IPS-18c (cell line): ENCODE data around the gene TMEM170A.
"Not testable (repeated sequence)": the region's sequence is repeated elsewhere in the genome, so short reads cannot be mapped to it uniquely, and the experiment has no call there.

Experiments
- H3K4me3 ChIP-seq: 2 replicates; pipeline ENCODE4 v1.7.0; 2013; ENCODE audit warnings: low read depth, mild to moderate bottlenecking, low read length, moderate library complexity; ENCODE audit not compliant: insufficient read depth
- H3K9me3 ChIP-seq: one replicate; pipeline ENCODE4 v1.6.1; 2013; ENCODE audit warnings: mild to moderate bottlenecking, low read length, moderate library complexity; ENCODE audit not compliant: control insufficient read depth, insufficient read depth

Gene TMEM170A, protein sequence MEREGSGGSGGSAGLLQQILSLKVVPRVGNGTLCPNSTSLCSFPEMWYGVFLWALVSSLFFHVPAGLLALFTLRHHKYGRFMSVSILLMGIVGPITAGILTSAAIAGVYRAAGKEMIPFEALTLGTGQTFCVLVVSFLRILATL

DNA sequence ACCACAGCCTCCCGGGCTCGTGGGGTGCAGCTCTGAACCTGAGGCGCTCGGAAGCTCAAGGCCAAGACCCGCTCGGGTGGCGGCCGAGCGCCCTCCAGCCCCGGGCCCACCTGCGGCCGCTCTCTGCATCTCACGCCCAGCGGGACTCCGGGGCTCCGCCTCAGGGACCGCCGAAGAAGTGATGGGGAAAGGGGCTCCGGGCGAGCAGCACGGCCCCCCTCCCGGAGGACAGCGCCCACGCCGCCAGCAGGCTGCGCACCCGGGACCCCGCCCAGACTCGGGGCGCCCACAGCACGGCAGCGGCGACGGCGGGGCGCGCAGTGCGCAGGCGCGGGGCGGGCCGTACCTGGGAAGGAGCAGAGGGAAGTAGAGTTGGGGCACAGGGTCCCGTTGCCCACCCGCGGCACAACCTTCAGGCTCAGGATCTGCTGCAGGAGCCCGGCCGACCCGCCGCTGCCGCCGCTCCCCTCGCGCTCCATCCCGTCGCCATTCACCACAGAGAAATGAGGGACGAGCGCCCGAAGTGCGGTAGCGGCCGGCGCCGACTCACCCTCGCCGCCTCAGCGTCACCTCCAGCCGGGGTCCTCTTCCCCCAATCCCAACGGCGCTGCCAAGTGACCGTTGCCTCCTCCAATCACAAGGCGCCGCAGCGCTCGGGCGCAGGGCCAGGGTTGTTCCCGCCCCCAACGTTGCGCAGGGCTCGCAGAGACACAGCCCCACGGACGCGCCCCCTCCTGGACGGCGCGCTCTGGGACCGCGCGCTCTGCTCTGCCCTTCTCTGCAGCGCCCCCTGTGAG is at the start of gene TMEM170A:
TMEM170A (minus strand) TSS at position 568 of the 797 bp plus-strand sequence; CDS start at position 479, 89 bp downstream.
- no peaks in the 10 kb centered on the region for H3K9me3 ChIP-seq
- H3K4me3 ChIP-seq = peak within 1 kb of the TSS; percentile 81

DNA sequence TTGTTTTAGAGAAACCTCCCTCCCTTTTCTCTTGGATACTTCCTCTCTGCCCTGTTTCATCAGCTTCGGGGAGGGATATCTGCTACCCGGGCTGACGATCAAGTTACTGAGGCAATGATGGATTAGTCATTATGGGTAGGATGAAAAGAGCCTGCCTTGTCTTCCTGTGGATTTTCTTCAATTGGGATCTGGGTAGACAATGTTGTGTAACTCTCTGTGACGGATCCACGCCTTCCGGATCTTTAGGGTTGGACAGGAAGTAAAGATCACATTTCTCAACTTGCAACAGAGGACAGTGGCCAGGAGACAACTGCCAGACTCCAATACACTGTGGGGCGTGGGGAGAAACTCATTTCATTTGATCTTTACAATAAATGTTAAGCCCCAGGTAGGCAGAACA is 42.1 kb upstream of the TMEM170A start:
- no peaks in the 10 kb centered on the region for H3K9me3 ChIP-seq
- H3K4me3 ChIP-seq = no peak overlapping the region

DNA sequence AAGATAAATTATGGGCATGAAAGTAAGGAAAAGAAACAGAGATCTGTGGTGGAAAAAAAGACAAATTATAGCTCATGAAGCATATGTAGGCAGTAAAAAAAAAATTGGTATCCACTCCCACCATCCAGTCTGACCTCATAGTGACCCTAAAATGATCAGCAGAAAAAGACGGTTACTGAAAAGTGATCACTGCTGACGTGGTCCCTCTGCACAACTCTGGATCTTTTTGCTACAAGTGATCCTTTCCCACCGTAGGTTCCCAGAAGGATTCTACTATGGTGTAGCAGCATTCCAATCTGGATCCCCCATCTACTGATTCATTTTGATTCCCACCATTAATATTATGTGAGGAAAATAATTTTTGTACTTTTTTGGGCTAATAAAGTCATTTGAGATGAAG is 41.6 kb upstream of the TMEM170A start:
- Histone ChIP-seq H3K9me3 (no peaks in the 10 kb centered on the region), H3K4me3 (no peak overlapping the region)

DNA sequence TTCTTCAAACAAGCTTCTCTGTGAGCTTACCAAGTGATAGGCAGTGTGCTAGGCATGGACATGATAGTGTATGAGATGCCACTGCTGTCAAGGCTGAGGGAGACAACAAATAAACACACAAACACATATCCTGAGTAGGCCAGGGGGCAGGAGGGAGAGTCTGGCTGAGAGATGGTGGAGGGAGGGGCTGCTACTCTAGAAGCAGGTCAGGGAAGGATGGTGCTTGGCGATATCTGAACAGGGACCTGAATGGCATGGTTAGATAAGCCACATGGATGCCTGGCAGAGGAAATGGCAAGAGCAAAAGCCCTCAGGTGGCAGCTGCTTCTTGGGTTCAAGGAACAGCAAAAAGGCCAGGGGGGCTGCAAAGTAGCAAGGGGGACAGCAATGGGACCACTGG is 39.3 kb upstream of the TMEM170A start:
- Histone ChIP-seq H3K9me3 (no peaks in the 10 kb centered on the region), H3K4me3 (no peak overlapping the region)

DNA sequence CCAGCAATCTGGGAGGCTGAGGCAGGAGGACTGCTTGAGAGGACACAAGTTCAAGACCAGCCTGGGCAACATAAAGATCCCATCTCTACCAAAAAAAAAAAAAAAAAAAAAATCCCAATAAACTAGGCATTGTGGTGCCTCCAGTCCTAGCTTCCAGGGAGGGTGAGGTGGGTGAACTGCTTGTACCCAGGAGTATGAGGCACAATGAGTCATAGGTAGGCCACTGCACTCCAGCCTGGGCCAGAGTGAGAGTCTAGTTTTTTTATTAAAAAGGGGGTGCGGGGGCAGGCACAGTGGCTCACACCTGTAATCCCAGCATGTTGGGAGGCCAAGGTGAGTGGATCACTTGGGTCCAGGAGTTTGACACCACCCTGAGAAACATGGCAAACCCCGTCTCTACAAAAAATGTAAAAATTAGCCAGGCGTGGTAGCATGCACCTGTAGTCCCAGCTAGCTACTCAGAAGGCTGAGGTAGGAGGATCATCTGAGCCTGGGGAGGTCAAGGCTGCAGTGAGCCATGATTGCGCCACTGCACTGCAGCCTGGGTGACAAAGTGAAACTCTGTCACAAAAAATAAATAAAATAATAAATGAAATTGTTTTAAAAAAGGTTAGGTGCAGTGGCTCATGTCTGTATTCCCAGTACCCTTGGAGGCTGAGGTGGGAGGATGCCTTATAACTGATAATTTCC is 38.6 kb upstream of the TMEM170A start:
- H3K9me3 ChIP-seq = no peaks in the 10 kb centered on the region
- no peak overlapping the region for H3K4me3 ChIP-seq

DNA sequence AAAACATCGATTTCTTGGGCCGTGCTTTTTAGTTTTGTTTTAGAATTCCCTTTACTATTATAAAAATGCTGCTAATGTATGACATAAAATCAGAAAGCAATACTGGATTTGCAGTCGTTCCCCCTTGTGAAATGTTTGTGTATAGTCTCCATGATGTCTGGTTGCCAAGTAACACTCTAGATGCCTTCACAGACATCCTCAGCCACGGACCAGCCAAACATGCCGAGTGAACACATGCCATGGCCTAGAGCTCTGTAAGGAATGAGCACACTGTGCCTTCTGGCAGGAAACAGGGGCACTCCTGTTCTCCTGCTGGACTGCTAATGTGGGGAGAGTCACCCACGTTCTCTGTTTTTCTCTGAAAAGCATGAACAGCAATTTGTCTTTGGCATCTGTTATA is 37.3 kb upstream of the TMEM170A start:
- not testable (repeated sequence) for H3K9me3 ChIP-seq, H3K4me3 ChIP-seq

DNA sequence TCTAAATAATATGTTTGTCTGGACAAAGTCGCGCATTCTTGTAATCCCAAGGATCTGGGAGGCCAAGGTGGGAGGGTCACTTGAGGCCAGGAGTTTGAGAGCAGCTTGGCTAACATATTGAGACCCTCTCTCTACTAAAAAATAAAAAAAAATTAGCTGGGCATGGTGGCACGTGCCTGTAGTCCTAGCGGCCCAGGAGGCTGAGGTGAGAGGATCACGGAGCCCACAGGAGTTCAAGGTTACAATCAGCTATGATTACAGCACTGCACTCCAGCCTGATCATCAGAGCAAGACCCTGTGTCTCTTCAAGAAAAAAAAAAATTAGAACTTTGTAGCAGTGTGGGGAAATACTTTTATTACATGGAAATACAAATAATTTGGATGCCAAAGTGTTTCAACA is 36.9 kb upstream of the TMEM170A start:
- H3K9me3 ChIP-seq = no peaks in the 10 kb centered on the region
- H3K4me3 ChIP-seq = no peak overlapping the region

DNA sequence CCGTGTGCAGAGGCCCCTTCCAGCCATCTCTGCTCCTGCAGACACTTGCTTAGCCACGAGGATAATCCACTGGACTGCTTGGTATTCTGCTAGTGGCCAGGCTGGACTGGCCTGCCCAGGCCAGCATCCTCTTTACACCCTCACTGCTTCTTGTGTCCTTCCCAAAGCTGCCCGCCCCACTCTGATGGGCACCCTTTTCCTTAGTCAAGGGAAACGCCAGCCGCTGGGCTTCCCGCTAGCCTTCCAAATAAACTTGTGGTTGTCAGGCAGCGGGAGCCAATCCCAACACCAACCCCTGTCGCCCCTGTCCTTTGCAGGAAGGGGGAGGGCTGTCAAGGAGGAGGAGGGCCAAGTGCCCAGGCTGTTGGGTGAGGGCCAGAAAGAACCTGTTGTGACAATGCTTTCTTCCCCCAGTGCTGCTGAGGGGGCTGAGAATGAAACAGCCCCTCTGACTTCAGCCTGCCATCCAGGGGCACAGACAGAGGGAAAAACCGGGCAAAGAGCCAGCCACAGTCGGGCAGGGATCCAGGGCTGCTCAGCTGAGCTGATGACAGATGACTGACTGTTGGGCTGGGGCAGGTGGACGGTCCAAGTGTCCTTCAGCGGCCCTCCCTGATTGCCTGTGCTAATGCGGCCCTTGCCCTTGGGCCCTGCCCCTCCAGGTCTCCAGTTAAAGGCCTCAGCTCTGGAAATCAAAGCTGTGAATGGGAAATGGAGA is 34.3 kb upstream of the TMEM170A start:
- not testable (repeated sequence) for H3K4me3 ChIP-seq, H3K9me3 ChIP-seq

DNA sequence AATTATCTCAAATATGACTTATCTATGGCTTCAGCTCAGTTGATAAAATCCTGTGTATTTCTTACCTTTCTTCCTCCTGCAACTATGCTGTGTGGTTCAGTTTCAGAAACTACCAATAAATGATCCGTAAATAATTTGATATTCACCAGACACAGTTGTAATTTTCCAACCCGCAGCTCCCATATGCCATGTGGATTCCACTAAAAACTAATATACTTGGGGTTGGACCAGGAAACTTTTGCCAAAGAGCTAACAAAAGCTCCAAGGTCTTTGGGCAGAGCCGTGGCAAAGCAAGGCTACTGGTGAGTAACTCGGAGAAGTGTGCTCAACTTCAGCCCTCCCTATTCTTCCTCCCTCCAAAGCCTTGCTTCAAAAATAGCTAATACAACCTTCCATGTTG is 33.1 kb upstream of the TMEM170A start:
- H3K9me3 ChIP-seq = no peaks in the 10 kb centered on the region
- no peak overlapping the region for H3K4me3 ChIP-seq

DNA sequence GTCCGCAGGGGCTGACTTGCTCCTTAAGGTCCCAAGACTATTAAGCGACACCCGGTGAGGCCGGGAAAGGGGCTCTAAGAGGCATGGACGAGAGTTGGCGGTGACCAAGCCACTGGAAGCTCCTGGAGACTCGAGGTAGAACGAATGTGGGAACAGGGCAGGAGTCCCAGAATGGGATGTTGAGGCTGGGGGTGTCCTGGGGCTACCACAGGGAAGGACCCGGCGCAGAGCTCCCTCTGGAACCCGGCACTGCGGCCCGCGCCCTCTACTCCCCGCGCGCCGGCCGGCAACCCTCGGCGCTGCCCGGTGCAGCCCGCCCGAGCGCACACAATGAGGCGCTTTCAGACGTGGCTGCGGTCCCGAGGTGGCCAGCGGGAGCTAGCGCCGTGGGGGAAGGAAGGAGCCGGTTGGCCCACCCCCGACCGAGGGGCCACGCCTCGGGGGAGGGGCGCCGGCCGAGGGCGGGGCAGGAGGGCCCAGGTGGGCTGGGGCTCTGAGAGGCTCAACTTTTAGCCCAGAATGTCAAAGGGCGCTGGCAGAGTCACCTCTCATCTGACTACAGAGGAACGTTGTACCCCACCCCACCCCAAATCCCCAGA is 30.7 kb upstream of the TMEM170A start, which contains the start of gene CHST6:
CHST6 (minus strand) TSS at position 366 of the 599 bp plus-strand sequence. CDS start 15,613 bp downstream, outside the sequence.
- Histone ChIP-seq H3K9me3 (no peaks in the 10 kb centered on the region), H3K4me3 (peak within 1 kb of the TSS; percentile 89)

DNA sequence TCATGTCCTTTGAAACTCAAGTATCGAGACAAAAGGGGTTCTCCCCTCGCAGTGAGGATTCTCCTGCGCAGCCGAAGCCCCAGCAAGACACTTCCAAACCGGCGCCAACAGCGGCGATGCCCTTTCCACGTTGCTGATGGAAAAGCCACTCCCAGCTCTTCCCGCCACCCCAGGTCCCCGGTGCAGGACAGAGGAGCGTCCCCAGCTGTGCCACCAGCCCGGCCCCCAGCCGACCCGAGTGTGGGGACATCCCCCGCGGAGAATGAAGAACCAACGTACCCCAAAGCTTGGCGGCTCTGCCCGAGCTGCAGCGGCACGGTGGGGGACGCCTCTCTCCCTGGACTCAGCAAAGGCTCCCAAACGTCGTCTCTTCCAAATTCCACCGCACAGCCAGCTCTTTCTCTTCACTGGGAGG is 30.2 kb upstream of the TMEM170A start:
- Histone ChIP-seq H3K4me3 (peak overlapping the region; percentile 89), H3K9me3 (no peaks in the 10 kb centered on the region)

DNA sequence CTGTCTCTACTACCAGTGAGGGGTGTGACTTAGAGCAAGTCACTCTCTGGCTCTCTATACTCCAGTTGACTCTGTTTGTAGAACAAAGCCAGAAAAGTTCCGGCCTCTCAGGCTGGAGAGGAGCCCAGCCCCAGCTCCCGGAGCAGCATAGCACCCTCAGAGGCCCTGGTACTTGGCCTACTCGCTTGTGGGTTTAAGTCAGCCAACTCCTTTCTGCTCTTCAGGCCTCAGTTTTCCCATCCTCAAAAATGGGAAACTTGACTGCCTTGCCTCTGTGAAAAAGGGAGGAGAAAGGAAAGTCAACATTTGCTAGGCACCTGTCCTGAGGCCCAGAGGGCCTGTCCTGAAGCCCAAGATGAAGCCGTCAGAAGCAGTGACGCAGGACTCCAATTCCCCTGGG is 29.7 kb upstream of the TMEM170A start:
- H3K4me3 ChIP-seq = peak overlapping the region; percentile 89
- H3K9me3 ChIP-seq = no peaks in the 10 kb centered on the region

DNA sequence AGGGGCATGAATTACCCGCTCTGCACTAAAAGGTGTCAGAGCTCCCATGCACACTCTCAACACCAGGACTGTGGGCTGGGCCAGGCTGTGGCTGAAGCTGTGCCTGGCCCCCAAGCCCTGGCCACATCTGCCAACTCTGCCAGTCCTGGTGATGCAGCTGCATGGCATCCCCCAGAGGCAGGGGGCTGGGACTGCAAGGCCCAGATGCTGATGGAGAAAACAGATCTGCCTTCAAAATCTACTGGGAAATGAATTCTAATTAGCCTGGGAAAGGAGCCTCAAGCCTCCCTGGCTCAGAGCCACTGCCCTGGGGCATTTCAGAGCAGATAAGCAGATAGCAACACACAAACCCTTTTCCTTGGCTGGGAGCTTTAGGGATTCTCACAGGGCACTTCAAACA is 27.4 kb upstream of the TMEM170A start:
- no peak overlapping the region for H3K4me3 ChIP-seq
- H3K9me3 ChIP-seq = no peaks in the 10 kb centered on the region

DNA sequence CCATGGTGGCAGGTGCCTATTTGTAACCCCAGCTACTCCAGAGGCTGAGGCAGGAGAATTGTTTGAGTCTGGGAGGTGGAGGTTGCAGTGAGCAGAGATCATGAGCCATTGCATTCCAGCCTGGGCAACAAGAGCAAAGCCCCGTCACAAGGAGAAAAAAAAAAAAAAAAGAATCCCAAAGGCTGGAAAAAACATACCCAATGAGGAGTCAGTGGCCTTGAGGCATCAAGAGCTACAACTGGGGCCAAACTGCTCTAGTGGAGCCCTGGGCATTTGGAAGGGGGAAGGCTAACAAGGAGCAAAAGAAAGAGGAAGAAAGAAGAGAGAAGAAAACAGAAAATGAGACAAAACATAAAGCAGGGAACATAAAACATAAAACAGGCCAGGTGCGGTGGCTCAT is 23.8 kb upstream of the TMEM170A start:
- H3K4me3 ChIP-seq = no peak overlapping the region
- no peaks in the 10 kb centered on the region for H3K9me3 ChIP-seq

DNA sequence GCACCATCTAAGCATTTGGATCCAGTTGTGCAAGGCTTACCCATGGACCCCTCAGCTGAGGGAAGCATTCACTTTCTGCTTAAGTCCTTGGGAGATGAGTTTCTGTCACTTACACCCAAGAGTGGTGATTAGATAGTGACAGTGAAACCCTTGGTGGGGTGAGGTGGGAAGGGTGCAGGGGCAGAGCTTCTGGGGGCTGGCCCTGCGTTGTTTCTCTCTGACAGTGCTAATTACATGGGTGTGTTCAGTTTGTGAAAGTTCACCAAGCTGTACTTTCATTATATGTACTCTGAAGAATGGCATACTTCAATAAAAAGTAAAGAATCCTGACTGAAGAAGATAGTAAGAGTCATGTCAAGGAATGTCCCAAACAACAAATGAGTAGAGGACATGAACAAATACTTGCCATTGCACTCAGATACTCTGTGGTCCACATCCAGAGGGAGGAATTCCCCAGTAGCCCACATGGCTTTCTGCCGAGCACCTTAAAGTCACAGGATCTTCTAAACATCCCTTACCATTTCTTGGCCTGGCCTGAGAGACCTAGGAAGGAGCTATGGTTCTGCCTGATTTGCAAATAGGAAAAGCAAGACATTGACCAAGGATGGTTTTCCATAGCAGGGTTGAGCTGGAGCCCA is 22.3 kb upstream of the TMEM170A start:
- Histone ChIP-seq H3K4me3 (no peak overlapping the region), H3K9me3 (no peaks in the 10 kb centered on the region)

DNA sequence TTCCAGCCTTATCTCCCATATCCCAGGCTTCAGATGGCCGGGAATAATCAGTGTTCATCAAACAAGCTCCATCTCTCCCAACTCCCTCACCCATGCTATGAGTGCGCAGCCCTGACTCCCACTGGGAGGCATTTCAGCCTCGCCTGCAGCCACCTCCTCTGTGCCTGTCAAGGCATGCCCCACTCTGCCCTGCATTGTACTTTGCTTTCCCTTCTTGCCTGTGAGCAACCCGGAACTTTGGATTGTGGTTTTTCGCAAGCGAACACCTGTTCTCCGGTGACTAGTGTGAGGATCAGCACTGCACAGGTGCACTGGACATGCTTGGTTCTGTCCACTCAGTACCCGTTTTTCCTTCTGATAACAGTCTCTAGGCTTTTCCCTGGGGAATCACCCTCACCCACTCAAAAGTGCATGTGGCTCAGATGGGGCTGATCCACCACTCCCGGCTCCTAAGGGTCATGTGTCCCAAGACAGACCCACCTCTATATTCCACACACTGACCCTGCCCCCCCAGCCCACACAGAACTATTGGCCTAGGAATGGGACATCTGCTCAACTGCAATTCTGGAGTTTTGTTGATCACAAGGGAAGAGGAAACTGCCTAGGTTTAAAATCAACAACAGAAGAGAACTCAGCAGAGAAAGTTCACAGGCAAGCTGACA is 21.7 kb upstream of the TMEM170A start:
- H3K4me3 ChIP-seq = no peak overlapping the region
- no peaks in the 10 kb centered on the region for H3K9me3 ChIP-seq
